ENCODE measurements around the gene KRT26. TPM values are rescaled to one million over a fixed set of nuclear protein-coding genes. Genes with fewer than 3 reads are reported as not detected.
"Not testable (repeated sequence)": the region's sequence is repeated elsewhere in the genome, so short reads cannot be mapped to it uniquely, and the experiment has no call there.

Gene KRT26
- total and polyA plus RNA-seq, 9 donors = not detected

DNA sequence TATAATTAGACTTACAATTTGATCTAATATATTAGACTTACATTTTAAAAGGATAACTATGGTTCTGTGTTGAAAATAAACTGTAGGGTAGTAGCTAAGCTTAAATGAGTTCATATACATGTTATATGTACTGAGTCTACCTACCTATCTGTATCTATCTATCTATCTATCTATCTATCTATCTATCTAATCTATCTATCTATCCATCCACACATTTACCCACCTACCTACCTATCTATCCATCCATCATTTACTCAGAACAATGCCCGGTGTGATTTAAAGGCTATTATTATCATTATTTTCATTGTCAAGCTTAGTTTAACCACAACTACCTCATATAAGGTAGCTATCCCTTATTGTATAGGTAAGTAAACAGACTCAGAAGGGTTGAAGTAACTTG is 43.4 kb upstream of the KRT26 start:
- no peaks in the 10 kb centered on the region for H3K36me3 ChIP-seq
- no peaks in the 10 kb centered on the region for H3K9me3 ChIP-seq
- no peak for TF ChIP-seq EP300 (IDR thresholded peaks at IDR 0.05)
- TF ChIP-seq POLR2A (IDR thresholded peaks at IDR 0.05) = no peak
- TF ChIP-seq, protein P1, sequence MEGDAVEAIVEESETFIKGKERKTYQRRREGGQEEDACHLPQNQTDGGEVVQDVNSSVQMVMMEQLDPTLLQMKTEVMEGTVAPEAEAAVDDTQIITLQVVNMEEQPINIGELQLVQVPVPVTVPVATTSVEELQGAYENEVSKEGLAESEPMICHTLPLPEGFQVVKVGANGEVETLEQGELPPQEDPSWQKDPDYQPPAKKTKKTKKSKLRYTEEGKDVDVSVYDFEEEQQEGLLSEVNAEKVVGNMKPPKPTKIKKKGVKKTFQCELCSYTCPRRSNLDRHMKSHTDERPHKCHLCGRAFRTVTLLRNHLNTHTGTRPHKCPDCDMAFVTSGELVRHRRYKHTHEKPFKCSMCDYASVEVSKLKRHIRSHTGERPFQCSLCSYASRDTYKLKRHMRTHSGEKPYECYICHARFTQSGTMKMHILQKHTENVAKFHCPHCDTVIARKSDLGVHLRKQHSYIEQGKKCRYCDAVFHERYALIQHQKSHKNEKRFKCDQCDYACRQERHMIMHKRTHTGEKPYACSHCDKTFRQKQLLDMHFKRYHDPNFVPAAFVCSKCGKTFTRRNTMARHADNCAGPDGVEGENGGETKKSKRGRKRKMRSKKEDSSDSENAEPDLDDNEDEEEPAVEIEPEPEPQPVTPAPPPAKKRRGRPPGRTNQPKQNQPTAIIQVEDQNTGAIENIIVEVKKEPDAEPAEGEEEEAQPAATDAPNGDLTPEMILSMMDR (IDR thresholded peaks at IDR 0.05) = no peak
- peaks cover 2% of the 10 kb centered on the region for H3K4me1 ChIP-seq (ENCODE audit: insufficient read depth)
- H3K27ac ChIP-seq = no peak overlapping the region
- no peak overlapping the region for H3K4me3 ChIP-seq
- no peaks in the 10 kb centered on the region for H3K27me3 ChIP-seq
- intact Hi-C loops (cut with DNase I) = no loop called here
- no peak for DNase-seq
- 81 to 98% (median 90%) methylated on average over 1 of the region's 1 CpG for WGBS, 3 donors

DNA sequence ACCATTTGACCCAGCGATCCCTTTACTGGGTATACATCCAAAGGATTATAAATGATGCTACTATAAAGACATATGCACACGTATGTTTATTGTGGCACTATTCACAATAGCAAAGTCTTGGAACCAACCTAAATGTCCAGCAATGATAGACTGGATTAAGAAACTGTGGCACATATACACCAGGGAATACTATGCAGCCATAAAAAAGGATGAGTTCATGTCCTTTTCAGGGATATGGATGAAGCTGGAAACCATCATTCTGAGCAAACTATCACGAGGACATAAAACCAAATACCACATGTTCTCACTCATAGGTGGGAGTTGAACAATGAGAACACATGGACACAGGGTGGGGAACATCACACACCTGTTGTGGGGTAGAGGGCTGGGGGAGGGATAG is 42.7 kb upstream of the KRT26 start:
- H3K9me3 ChIP-seq; intact Hi-C loops (cut with DNase I); H3K27ac ChIP-seq; DNase-seq; H3K4me1 ChIP-seq (ENCODE audit: insufficient read depth); H3K36me3 ChIP-seq; H3K27me3 ChIP-seq; H3K4me3 ChIP-seq: not testable (repeated sequence)
- 67 to 83% (median 81%) methylated on average over 3 of the region's 3 CpGs for WGBS, 3 donors

DNA sequence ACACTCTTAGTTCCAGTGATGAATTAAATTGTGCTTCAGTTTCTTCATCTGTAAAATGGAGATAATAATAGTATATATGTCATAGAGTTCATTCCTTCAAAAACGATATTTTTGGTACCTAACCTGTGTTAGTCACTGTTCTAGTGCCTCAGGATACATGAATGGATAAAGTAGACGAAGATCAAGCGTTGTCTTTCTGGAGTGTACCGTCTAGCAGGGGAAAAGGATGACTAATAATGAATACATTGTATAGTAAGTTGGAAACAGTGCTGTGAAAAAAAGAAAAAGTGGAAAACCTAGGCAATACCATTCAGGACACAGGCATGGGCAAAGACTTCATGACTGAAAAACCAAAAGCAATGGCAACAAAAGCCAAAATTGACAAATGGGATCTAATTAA is 41.8 kb upstream of the KRT26 start:
- no peak overlapping the region for H3K4me3 ChIP-seq
- no peaks in the 10 kb centered on the region for H3K27me3 ChIP-seq
- H3K4me1 ChIP-seq (ENCODE audit: insufficient read depth) = no peaks in the 10 kb centered on the region
- H3K27ac ChIP-seq = no peak overlapping the region
- TF ChIP-seq POLR2A (IDR thresholded peaks at IDR 0.05) (no peak), EP300 (IDR thresholded peaks at IDR 0.05) (no peak)
- TF ChIP-seq, protein P1 (IDR thresholded peaks at IDR 0.05) = no peak
- no peak for DNase-seq
- intact Hi-C loops (cut with DNase I) = no loop called here
- H3K9me3 ChIP-seq = no peaks in the 10 kb centered on the region
- no peaks in the 10 kb centered on the region for H3K36me3 ChIP-seq
- 69 to 77% (median 74%) methylated on average over 4 of the region's 4 CpGs for WGBS, 3 donors

DNA sequence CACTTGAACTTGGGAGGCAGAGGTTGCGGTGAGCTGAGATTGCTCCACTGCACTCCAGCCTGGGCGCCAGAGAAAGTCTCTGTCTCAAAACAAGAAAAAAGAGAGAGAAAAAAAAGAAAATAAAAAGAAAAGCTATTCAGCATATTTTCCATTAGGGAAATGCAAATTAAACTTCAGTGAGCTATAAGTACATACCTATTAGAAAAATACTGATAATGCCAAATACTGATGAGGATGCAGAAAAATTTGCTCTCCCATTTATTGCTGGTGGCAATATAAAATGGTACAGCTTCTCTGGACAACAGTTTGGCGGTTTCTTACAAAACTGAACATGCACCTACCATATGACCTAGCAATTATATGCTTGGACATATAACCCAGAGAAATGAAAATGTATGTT is 40.6 kb upstream of the KRT26 start:
- H3K27ac ChIP-seq = no peak overlapping the region
- DNase-seq = no peak
- no peaks in the 10 kb centered on the region for H3K36me3 ChIP-seq
- H3K4me1 ChIP-seq (ENCODE audit: insufficient read depth) = no peaks in the 10 kb centered on the region
- no peaks in the 10 kb centered on the region for H3K9me3 ChIP-seq
- WGBS, 3 donors = 76 to 79% (median 79%) methylated on average over 3 of the region's 3 CpGs
- TF ChIP-seq EP300 (IDR thresholded peaks at IDR 0.05) (no peak), POLR2A (IDR thresholded peaks at IDR 0.05) (no peak)
- TF ChIP-seq, protein P1 (IDR thresholded peaks at IDR 0.05) = no peak
- intact Hi-C loops (cut with DNase I) = no loop called here
- H3K4me3 ChIP-seq = no peak overlapping the region
- no peaks in the 10 kb centered on the region for H3K27me3 ChIP-seq

DNA sequence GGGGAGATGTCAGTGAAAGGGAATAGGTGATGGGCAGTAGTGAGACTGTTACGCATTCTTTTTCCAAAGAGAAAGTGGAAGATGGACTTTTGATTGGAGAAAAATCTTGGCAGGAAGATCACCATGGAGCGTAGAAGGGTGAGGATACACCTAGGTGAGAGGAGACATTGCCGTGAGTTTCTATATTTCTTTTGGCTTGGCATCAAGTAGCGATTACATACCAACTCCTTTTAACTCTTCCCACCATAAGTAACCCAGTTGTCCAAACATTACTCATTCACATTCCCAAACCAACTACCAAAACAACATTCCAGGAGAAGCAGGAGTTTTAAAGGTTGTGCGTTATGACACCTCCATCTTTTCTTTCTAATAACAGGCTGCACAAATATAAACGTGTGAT is 38.5 kb upstream of the KRT26 start:
- Histone ChIP-seq H3K4me3 (no peak overlapping the region), H3K27ac (no peak overlapping the region), H3K27me3 (no peaks in the 10 kb centered on the region), H3K4me1 (ENCODE audit: insufficient read depth) (no peaks in the 10 kb centered on the region), H3K9me3 (no peaks in the 10 kb centered on the region), H3K36me3 (no peaks in the 10 kb centered on the region)
- WGBS, 3 donors = 49 to 61% (median 52%) methylated on average over 6 of the region's 6 CpGs
- intact Hi-C loops (cut with DNase I) = no loop called here
- no peak for DNase-seq
- no peak for TF ChIP-seq POLR2A (IDR thresholded peaks at IDR 0.05)
- TF ChIP-seq, protein P1 (IDR thresholded peaks at IDR 0.05) = no peak
- no peak for TF ChIP-seq EP300 (IDR thresholded peaks at IDR 0.05)

Measured in ovary (tissue), 9 donors.